NCI-H128 (cell line): ENCODE results near the gene CHERP.
"Not testable (repeated sequence)": the region's sequence is repeated elsewhere in the genome, so short reads cannot be mapped to it uniquely, and the experiment has no call there.

Source experiments
- DNase-seq: peaks from one replicate; lab custom pipeline; 2025; ENCODE audit not compliant: unreplicated experiment; lab: John Stamatoyannopoulos, UW

Gene CHERP

GRCh38 chr19:16579381-16579780, 37.1 kb upstream of the CHERP start:
- no peak for DNase-seq

GRCh38 chr19:16577531-16577985, 35.3 kb upstream of the CHERP start:
- no peak for DNase-seq

- no peak for DNase-seq
Measured at GRCh38 chr19:16576690-16577530, 34.7 kb upstream of the CHERP start.

DNA sequence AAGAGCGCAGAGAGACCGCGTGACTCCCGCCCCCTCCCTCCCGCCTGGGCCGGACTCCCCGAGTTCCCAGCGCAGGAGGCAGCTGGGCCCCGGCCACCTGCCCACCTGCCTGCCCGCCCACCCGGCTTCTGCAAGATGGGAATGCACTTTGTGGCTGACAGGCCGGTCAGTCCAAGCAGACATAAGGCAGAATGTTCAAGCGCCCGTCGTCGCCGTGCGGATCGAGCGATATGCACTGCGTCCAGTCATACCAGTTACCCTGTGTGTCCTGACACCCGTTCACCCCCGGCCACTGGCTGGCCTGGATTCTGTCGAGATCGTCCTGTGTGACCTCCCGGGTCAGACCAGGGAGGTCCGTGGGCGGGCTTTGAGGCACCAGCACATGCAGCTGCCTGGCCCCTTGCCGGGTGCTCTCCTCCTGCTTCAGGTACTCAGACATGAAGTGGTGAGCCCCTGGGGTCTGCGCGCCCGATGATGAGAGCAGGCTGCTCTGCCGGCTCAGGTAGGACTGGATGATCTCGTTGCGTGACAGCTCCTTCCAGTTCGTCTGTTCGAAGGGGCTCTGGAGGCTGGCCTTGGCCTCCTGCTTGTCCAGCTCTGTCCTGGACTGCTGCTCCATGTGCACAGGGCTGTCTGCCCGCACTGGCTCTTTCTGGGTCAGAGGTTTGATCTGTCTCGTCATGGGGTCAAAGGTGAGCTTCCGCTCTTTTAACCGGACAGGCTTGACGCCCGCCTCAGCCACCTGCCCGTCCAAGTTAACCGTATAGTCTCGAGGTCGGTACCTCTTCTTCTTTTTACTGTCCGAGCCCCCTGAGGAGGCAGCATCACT, 33.8 kb upstream of the CHERP start:
- no peak for DNase-seq

DNA sequence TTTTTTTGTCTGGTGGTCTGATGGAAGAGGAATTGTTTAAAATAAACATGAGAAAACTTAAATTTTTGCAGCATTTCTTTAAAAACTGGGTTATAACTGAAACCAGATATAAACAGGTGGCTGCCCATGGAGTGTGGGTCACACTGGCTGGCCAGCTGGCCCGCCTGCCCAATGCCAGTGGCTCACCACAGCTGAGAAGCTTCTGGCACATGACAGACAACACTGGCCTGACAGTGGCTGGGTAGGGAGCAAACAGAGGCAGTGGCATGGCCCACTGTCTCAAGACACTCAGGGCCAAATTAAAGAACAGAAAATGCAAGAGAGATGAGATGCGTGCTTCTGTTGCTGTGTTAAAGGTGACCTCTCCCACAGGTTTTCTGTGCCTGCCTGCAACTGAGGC, 33.0 kb upstream of the CHERP start:
- no peak for DNase-seq

DNA sequence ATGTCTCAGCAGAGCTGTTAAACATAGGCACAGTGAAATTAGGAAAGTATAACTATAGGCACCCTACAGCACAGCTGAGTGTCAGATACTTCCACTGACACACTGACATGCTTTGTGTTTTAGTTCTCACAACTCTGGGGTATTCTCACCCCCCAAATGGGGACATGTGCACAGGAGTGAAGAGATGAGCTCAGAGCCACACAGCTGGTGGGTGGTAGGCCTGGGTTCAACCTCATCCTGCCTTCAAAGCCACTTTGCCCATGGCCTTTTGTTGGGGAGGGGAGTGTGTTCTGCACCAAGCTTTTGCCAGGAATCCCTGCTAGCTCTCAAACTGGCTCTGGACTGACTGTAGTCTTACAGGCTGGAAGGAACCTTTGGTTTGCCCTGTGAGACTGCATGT, 31.7 kb upstream of the CHERP start:
- no peak for DNase-seq

- DNase-seq = no peak
Measured at GRCh38 chr19:16573296-16573695, 31.1 kb upstream of the CHERP start.

- DNase-seq = peak; percentile 92
Measured at GRCh38 chr19:16572332-16573211, 30.3 kb upstream of the CHERP start, which contains the start of gene SLC35E1. Gene SLC35E1 (minus strand): TSS chr19:16572415. CDS start chr19:16572364, 51 bp downstream.

DNA sequence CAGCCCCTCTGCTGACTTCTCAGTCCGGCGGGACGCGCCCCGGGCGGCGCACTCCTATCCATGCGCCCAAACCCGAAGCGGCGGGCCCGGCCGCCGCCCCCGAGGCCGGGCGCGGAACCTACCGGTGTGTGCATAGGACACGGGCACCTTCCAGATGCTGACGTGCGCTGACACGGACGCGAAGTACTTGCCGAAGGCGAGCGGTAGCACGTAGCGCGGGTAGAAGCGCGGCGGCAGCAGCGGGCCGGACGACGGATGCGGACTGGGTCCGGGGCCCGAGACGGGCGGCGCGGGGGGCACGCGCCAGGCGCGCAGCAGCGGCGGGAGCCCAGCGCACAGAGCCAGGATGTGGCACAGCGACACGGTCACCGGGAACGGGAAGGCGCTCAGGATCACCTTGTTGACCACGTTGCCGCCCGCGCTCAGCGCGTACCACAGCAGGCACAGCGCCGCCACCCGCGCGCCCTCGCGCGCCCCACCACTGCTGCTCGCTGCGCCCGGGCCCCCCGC, 29.6 kb upstream of the CHERP start:
- no peak for DNase-seq

- DNase-seq = no peak
Measured at GRCh38 chr19:16571283-16571682, 29.0 kb upstream of the CHERP start.

- no peak for DNase-seq
Measured at GRCh38 chr19:16569609-16570320, 27.5 kb upstream of the CHERP start.

- DNase-seq = no peak
Measured at GRCh38 chr19:16566702-16567101, 24.5 kb upstream of the CHERP start.

DNA sequence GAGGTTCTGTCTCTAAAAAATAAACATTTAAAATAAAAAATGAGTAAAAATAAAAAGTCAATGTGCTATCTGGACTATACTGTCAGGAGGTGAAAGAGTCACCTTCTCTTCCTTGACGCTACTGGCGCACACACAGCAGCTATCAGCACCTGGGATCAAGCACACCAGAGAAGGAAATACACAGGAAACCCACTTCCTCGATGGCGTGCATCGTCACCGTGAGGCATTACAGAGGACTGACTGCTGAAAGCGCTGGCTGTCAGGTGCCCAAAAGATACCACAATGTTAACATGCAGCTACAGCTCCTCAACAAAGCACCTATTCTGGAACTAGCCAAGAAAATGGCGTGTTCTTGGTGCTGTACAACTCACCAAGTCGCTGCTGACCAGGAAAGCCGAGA, 23.9 kb upstream of the CHERP start:
- DNase-seq = no peak

- DNase-seq = no peak
Measured at GRCh38 chr19:16564842-16565241, 22.6 kb upstream of the CHERP start.

DNA sequence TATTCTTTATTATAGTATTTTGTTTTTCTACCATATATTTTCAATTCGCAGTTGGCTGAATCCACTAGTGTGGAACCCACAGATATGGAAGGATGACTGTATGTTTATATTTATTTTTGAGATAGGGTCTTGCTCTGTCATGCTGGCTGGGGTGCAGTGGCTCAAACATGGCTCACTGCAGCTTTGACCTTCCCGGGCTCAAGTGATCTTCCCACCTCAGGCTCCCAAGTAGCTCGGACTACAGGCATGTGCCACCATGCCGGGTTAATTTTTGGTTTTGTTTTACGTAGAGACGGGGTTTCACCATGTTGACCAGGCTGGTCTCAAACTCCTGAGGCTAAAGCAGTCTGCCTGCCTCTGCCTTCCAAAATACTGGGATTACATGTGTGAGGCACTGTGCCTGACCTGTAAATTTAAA, 20.4 kb upstream of the CHERP start:
- no peak for DNase-seq

- no peak for DNase-seq
Measured at GRCh38 chr19:16561382-16561781, 19.1 kb upstream of the CHERP start.

DNA sequence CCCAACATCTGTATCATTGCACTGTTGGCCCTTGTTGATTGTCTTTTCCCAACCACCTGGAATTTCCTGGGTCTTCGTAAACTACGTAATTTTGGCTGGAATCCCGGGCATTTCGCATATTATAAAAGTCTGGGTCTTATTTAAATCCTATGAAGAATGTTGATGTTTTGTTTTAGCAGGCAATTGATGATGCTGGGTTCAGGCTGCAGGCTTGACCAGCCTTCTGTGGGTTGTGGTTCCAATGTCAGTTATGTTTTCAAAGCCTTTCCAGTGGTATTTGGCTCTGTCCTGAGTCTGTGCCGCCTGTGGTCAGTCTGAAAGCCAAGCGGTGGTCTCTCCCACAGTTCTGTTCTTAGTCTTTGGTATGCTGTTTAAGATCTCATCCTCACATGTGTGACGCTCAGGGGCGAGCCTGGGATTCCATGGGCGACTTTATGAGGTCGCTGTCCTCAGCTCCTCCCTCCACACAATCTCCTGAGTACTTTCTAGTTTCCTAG, 17.6 kb upstream of the CHERP start:
- DNase-seq = no peak

GRCh38 chr19:16554776-16555175, 12.5 kb upstream of the CHERP start:
- DNase-seq = no peak

DNA sequence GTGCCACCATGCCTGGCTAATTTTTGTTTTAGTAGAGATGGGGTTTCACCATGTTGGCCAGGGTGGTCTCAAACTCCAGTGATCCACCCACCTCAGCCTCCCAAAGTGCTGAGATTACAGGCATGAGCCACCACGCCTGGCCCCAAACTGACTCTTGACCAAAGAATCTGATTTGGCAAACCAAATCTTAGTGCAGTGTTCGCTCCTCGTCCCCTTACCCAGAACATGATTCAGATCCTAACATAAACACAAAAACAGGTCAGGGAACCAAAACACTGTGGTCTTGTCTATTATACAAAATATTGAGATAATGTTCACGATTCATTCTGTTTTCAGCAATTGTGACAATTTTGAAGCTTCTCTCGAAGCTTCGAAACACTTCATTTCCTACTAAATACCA, 9.7 kb upstream of the CHERP start:
- DNase-seq = not testable (repeated sequence)

DNA sequence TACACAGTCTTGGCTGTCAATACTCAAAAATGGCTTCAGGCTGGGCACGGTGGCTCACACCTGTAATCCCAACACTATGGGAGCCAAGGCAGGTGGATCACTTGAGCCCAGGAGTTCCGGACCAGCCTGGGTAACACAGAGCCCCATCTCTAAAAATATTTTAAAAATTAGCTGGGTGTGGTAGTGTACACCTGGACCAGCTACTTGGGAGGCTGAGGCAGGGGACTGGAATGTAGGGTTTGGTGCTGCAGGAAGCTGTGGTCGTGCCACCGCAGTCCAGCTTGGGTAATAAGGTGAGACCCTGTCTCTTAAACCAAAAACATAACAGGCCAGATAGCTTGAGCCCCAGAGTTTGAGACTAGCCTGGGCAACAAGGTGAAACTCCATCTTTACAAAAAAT, 6.7 kb upstream of the CHERP start:
- no peak for DNase-seq
